ENCODE results near the gene RAB23.

The RAB23 gene

GRCh38 chr6:57177545-57178265 is 44.4 kb downstream of the RAB23 start:
- no peak for DNase-seq

GRCh38 chr6:57174511-57174907 is 47.6 kb downstream of the RAB23 start:
- no peak for DNase-seq

- DNase-seq: no peak
These were observed 48.1 kb downstream of the RAB23 start for GRCh38 chr6:57173886-57174510.

- DNase-seq: peak; percentile 52
These were observed 48.8 kb downstream of the RAB23 start for GRCh38 chr6:57173056-57173885.

- peak; percentile 89 for DNase-seq
These were observed 49.7 kb downstream of the RAB23 start, which contains the start of gene BAG2 for GRCh38 chr6:57172136-57173055. TSS of gene BAG2 (plus strand) at chr6:57172326. CDS start at chr6:57172698, 372 bp downstream.

GRCh38 chr6:57165080-57165479 is 57.0 kb downstream of the RAB23 start:
- no peak for DNase-seq

- no peak for DNase-seq
These were observed 58.2 kb downstream of the RAB23 start for GRCh38 chr6:57163956-57164355.

GRCh38 chr6:57162516-57162915 is 59.6 kb downstream of the RAB23 start:
- DNase-seq: no peak

GRCh38 chr6:57162028-57162427 is 60.1 kb downstream of the RAB23 start:
- DNase-seq: no peak

- no peak for DNase-seq
These were observed 63.0 kb downstream of the RAB23 start for GRCh38 chr6:57159127-57159526.

GRCh38 chr6:57158658-57159057 is 63.4 kb downstream of the RAB23 start:
- DNase-seq: no peak

- no peak for DNase-seq
These were observed 73.9 kb downstream of the RAB23 start for GRCh38 chr6:57147955-57148858.

- DNase-seq: no peak
These were observed 74.7 kb downstream of the RAB23 start for GRCh38 chr6:57147401-57147800.

GRCh38 chr6:57143690-57144089 is 78.4 kb downstream of the RAB23 start:
- DNase-seq: no peak

GRCh38 chr6:57142178-57142525 is 80.0 kb downstream of the RAB23 start:
- DNase-seq: no peak

GRCh38 chr6:57141451-57142177 is 80.5 kb downstream of the RAB23 start:
- DNase-seq: no peak

- DNase-seq: no peak
These were observed 84.1 kb downstream of the RAB23 start for GRCh38 chr6:57138026-57138425.

- no peak for DNase-seq
These were observed 84.8 kb downstream of the RAB23 start for GRCh38 chr6:57137350-57137749.

Data from RPMI8226 (cell line).